RWPE1 (cell line): ENCODE measurements around the gene SLC39A13.
A peak's percentile ranks its signal among the peaks of the same experiment; 100 is the strongest.

Source experiments
- CTCF ChIA-PET: fragments of 350-600 bp; sonication (Branson Sonifier 250); formaldehyde crosslinking; extraction: SDS; loops from one replicate; lab custom pipeline; 2021; lab: Yijun Ruan, JAX
- POLR2A ChIA-PET: fragments of 400-600 bp; formaldehyde crosslinking; extraction: SDS; loops from one replicate; lab custom pipeline; 2020; ENCODE audit warnings: antibody characterized with exemption; ENCODE audit not compliant: low non-redundant PET; lab: Yijun Ruan, JAX
- DNase-seq: peaks from one replicate; pipeline ENCODE4 v3.0.0; 2012; ENCODE audit warnings: low spot score
- H3K27ac ChIP-seq: fragments of 450-650 bp; 2 replicates; pipeline ENCODE4 v1.5.1; 2017
- CTCF ChIP-seq: fragments of 450-650 bp; conservative IDR thresholded peaks from 2 replicates; pipeline ENCODE4 v1.5.1; 2017; ENCODE audit warnings: low read depth, mild to moderate bottlenecking

The SLC39A13 gene

GRCh38 chr11:47413908-47414684 lies 5.7 kb downstream of the SLC39A13 start:
- ChIA-PET POLR2A (no interaction called here), CTCF (interaction anchor here (0.6 kb wide), 1 partner anchor 22 kb away, joined by 3 read pairs; no protein-coding TSS in a partner anchor)
- no peak for TF ChIP-seq CTCF
- peak overlapping the region; percentile 97 for H3K27ac ChIP-seq
- no peak for DNase-seq

GRCh38 chr11:47414685-47415070 lies 6.3 kb downstream of the SLC39A13 start:
- TF ChIP-seq CTCF: no peak
- H3K27ac ChIP-seq: peak overlapping the region; percentile 97
- ChIA-PET POLR2A (no interaction called here), CTCF (interaction anchor here (0.6 kb wide), 1 partner anchor 23 kb away, joined by 3 read pairs; no protein-coding TSS in a partner anchor)
- DNase-seq: no peak

- peak overlapping the region; percentile 97 for H3K27ac ChIP-seq
- ChIA-PET CTCF (no interaction called here), POLR2A (no interaction called here)
Observed at GRCh38 chr11:47415091-47415854, 6.9 kb downstream of the SLC39A13 start.

GRCh38 chr11:47415949-47416472 lies 7.6 kb downstream of the SLC39A13 start:
- ChIA-PET CTCF (interaction anchor here (0.5 kb wide), 1 partner anchor 259 kb away, joined by 3 read pairs; no protein-coding TSS in a partner anchor), POLR2A (no interaction called here)
- peak overlapping the region; percentile 97 for H3K27ac ChIP-seq
- DNase-seq: peak; percentile 92
- no peak for TF ChIP-seq CTCF

More at GRCh38 chr11:47415091-47415854, 6.9 kb downstream of the SLC39A13 start:
- no peak for TF ChIP-seq CTCF
- no peak for DNase-seq

GRCh38 chr11:47417712-47418111 lies 9.3 kb downstream of the SLC39A13 start:
- POLR2A ChIA-PET: no interaction called here
- no peak for TF ChIP-seq CTCF
- H3K27ac ChIP-seq: peak overlapping the region; percentile 97
- CTCF ChIA-PET: no interaction called here
- DNase-seq: no peak
